Mucosa of descending colon (tissue), 3 donors: ENCODE results near the gene CDC23. TPM values are rescaled to one million over a fixed set of nuclear protein-coding genes. Genes with fewer than 3 reads are reported as not detected.
"Not testable (repeated sequence)": the region's sequence is repeated elsewhere in the genome, so short reads cannot be mapped to it uniquely, and the experiment has no call there.

Experiments
- ATAC-seq: fragments of 200-7000 bp; cut with Tn5 transposase; one replicate; pipeline ENCODE4 v1.9.1; 2020; ENCODE audit warnings: mild to moderate bottlenecking, moderate library complexity
- DNase-seq, 3 donors: peaks; one replicate each; pipeline ENCODE4 v3.0.0-alpha.2; 2020
- H3K36me3 ChIP-seq: fragments of 200-600 bp; one replicate; pipeline ENCODE4 v1.8.0; 2021; ENCODE audit warnings: low read depth, mild to moderate bottlenecking
- H3K4me1 ChIP-seq: fragments of 200-600 bp; one replicate; pipeline ENCODE4 v1.8.0; 2021; ENCODE audit warnings: low read depth, mild to moderate bottlenecking
- H3K4me3 ChIP-seq: fragments of 200-600 bp; one replicate; pipeline ENCODE4 v1.8.0; 2021; ENCODE audit warnings: mild to moderate bottlenecking
- H3K9me3 ChIP-seq: fragments of 200-600 bp; one replicate; pipeline ENCODE4 v1.8.0; 2021; ENCODE audit warnings: mild to moderate bottlenecking
- intact Hi-C, 2 donors: fragments of 100-400 bp; cut with DNase I in 1 of 2; cut with micrococcal nuclease in 1 of 2; formaldehyde crosslinking; loops; one replicate each; pipeline versions ENCODE4 v1.11.0 to v1.11.1; 2022; cut with DNase I, micrococcal nuclease
- long read RNA-seq, 2 donors: library from polyadenylated mRNA; unstranded; transcript quantifications; one replicate each; pipeline ENCODE4 v2.0.0, GENCODE V29; 2019 to 2021
- total RNA-seq, 3 donors: library from RNA; stranded (reverse); fragmentation: NEBNext Ultra II Directional in 2 of 3; extraction: Animal tissue kit (Norgen Biotek cat#: 25700) in 2 of 3; gene quantifications; one replicate each; pipeline versions ENCODE4 v1.2.1 to v1.2.4, GENCODE V29; 2021 to 2023
- TF ChIP-seq, protein P1 (sequence below): fragments of 200-600 bp; IDR thresholded peaks from one replicate; pipeline ENCODE4 v1.8.0; 2022; ENCODE audit warnings: antibody characterized with exemption, mild to moderate bottlenecking
- donor health status: DM: no; HTN: no; CAD: no; lungs with moderate emphysema.
- donor health status: DM: no; HTN: no; CAD: no.
- donor health status: DM: no; HTN: yes; CAD: no.

CDC23 gene, protein sequence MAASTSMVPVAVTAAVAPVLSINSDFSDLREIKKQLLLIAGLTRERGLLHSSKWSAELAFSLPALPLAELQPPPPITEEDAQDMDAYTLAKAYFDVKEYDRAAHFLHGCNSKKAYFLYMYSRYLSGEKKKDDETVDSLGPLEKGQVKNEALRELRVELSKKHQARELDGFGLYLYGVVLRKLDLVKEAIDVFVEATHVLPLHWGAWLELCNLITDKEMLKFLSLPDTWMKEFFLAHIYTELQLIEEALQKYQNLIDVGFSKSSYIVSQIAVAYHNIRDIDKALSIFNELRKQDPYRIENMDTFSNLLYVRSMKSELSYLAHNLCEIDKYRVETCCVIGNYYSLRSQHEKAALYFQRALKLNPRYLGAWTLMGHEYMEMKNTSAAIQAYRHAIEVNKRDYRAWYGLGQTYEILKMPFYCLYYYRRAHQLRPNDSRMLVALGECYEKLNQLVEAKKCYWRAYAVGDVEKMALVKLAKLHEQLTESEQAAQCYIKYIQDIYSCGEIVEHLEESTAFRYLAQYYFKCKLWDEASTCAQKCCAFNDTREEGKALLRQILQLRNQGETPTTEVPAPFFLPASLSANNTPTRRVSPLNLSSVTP
- total RNA-seq: 10 to 100 TPM; 19.3 to 22.2 (median 21.9) TPM
- long read RNA-seq, donor 1, transcript CDC23-202 (16 exons, 3,155 nt): major isoform, 28 of 32 reads
- long read RNA-seq, donor 1, partial matches to known transcripts: 1 of 32 reads
- long read RNA-seq, donor 1, other reads (novel, unspliced or antisense): 1 of 32 reads
- long read RNA-seq, donor 2, transcript CDC23-202 (16 exons, 3,155 nt): major isoform, 5 of 9 reads
- long read RNA-seq, donor 2, partial matches to known transcripts: 0 of 9 reads
- long read RNA-seq, donor 2, other reads (novel, unspliced or antisense): 2 of 9 reads

DNA sequence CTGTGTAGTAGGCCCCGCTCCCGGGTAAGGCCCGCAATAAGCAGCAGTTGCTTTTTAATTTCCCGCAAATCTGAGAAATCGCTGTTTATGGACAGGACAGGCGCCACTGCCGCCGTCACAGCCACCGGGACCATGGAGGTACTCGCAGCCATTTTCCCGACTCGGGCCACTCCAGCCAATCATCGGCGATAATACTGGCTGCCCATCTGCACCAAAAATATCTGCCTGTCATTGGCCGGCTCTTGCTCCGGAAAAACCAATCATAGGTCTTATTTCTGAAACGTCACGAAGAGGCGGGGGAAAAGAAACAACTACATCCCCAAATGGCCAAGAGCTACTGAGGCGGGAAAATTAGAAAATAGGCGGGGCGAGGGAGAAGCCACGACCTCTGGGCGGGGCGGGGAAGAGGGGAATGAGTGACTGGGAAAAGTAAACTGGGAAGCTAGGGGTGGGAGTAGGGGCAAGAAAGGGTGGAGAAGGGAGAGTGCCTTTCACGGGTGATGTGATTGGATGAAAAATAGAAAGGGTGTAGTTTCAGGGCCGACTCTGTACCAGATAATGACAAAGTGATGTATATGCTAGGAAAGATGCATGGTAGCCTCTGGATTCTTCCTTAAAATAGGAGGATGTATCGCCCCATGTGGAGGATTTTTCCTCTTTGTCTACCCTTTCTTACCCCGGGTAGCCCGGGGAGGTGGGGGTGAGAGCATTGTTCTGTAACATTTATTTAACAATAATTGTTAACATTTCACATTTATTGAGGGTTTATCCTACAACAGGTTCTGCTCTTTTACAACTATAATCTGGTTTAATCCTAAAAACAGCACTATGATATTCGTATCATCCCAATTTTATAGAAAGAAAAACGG lies at the start of gene CDC23:
Gene CDC23, minus strand, starts transcription at position 163 of the 869 bp plus-strand sequence. Its CDS starts 11 bp downstream, at position 152.
- H3K36me3 ChIP-seq: no peaks in the 10 kb centered on the region
- TF ChIP-seq, protein P1, sequence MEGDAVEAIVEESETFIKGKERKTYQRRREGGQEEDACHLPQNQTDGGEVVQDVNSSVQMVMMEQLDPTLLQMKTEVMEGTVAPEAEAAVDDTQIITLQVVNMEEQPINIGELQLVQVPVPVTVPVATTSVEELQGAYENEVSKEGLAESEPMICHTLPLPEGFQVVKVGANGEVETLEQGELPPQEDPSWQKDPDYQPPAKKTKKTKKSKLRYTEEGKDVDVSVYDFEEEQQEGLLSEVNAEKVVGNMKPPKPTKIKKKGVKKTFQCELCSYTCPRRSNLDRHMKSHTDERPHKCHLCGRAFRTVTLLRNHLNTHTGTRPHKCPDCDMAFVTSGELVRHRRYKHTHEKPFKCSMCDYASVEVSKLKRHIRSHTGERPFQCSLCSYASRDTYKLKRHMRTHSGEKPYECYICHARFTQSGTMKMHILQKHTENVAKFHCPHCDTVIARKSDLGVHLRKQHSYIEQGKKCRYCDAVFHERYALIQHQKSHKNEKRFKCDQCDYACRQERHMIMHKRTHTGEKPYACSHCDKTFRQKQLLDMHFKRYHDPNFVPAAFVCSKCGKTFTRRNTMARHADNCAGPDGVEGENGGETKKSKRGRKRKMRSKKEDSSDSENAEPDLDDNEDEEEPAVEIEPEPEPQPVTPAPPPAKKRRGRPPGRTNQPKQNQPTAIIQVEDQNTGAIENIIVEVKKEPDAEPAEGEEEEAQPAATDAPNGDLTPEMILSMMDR: no peak
- ATAC-seq (peak; percentile 99), DNase-seq (peak; percentile 88 to 98 (median 91))
- H3K4me1 ChIP-seq: peaks cover 14% of the 10 kb centered on the region
- no peaks in the 10 kb centered on the region for H3K9me3 ChIP-seq
- intact Hi-C loops: no loop called here
- peak within 1 kb of the TSS; percentile 63 for H3K4me3 ChIP-seq

DNA sequence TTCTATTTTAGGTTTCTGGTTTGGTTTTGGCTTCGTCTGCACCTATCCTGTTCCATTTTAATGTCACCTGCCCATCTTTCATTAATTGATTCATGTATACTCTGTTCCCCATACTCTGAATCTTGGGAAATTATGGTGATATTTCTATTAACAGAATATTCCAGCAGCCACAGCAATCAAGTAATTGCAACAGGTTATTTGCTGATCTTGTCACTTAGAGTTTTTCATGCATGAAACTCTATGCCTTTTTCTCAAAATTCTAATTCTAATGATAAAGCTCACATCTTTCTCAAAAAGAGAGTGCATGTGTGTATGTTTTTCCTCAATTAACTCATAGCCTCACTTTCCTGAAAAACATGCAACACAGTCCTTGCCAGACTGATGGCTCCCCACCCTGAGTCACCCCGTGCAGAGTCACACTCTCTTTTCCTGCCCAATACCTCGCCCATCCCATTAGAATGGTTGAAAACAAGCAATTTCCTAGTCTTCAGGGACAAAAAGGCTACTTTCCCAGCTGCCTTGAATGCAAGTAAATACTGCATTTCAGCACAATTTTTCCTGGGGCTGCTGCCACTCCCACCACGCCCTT lies 45.7 kb upstream of the CDC23 start:
- Histone ChIP-seq H3K36me3 (no peaks in the 10 kb centered on the region), H3K9me3 (no peaks in the 10 kb centered on the region), H3K4me1 (no peaks in the 10 kb centered on the region), H3K4me3 (no peak overlapping the region)
- TF ChIP-seq, protein P1: no peak
- intact Hi-C loops: no loop called here
- ATAC-seq (no peak), DNase-seq (no peak)

DNA sequence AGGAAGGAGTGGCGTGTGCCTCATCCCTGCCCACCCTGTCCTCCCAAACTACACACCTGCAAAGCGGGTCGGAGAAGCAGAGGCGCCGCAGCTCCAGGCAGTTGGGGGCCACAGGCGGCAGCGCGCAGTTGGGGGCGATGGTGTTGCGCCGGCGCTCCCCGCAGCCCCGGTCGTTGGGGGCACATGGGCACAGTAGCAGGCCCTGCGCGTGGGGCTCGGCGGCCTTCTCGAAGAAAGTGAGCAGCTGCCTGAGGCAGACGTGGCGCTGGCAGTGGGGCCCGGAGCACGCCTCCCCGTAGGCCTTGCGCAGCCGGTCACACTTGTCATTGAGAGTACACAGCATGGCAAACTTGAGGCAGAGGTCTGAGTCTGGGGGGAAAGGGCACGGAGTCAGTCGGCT lies 44.5 kb upstream of the CDC23 start:
- intact Hi-C loops: no loop called here
- Histone ChIP-seq H3K36me3 (no peaks in the 10 kb centered on the region), H3K4me1 (no peaks in the 10 kb centered on the region), H3K4me3 (no peak overlapping the region), H3K9me3 (no peaks in the 10 kb centered on the region)
- TF ChIP-seq, protein P1: no peak
- DNase-seq (no peak), ATAC-seq (no peak)

DNA sequence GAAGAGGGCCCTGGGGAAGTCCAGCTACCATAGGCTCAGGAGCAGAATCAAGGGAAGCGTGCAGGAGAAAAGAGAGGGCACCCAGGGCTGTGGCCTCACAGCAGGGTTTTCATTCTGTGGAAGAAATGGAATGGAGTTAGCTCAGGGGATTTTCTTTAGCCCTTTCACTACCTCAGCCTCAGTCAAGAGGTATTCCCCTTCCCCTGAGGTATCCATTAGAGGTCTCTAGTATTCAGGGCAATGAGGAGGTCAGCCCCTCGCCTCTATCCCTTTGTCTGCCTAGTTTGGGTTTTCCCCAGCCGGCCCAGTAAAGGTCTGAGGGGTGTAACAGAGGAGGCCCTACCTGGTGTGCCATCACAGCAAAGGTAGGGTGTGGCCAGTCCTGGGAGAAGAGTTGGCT lies 39.8 kb upstream of the CDC23 start:
- TF ChIP-seq, protein P1: no peak
- H3K4me1 ChIP-seq: no peaks in the 10 kb centered on the region
- H3K36me3 ChIP-seq: no peaks in the 10 kb centered on the region
- H3K4me3 ChIP-seq: no peak overlapping the region
- no peaks in the 10 kb centered on the region for H3K9me3 ChIP-seq
- ATAC-seq (no peak), DNase-seq (no peak)
- intact Hi-C loops: no loop called here

DNA sequence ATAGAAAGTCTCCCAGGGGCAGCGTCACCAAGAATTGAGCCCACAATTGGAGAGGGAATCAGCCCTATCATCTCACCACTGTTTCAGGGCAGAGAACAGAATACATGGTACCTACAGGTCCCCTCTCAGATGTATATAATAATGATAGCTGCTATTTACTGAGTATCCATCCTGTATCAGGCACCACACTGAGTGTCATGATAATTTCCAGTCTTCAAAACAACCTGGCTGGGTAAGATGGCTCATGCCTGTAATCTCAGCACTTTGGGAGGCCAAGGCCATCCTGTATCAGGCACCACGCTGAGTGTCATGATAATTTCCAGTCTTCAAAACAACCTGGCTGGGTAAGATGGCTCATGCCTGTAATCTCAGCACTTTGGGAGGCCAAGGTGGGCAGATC lies 34.7 kb upstream of the CDC23 start:
- H3K9me3 ChIP-seq, ATAC-seq, H3K4me1 ChIP-seq, H3K4me3 ChIP-seq, H3K36me3 ChIP-seq, intact Hi-C loops, DNase-seq: not testable (repeated sequence)
